Hippocampal formation (tissue), 2 donors: ENCODE measurements around the gene RBM38.

ENCODE experiments used
- DNase-seq, 2 donors: peaks; one replicate each; lab custom pipeline; 2025; lab: John Stamatoyannopoulos, UW

RBM38 gene

DNA sequence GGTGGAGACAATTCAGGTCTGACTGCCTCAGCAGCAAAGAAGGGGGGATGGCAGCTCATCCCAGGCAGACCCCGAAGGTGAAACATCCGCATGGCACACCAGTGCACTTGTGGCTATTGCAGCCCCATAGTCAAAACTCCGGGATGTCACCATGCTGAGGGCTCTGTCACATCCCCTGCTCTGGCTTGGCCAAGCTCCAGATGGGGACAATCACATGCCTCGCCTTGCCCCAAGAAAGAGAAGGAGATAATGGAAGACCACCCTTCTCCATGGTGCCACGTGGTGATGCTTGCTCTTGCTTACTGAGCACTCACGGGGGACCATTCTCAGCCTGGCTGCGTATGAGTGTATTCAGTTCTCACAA is 60.2 kb downstream of the RBM38 start:
- no peak for DNase-seq

DNA sequence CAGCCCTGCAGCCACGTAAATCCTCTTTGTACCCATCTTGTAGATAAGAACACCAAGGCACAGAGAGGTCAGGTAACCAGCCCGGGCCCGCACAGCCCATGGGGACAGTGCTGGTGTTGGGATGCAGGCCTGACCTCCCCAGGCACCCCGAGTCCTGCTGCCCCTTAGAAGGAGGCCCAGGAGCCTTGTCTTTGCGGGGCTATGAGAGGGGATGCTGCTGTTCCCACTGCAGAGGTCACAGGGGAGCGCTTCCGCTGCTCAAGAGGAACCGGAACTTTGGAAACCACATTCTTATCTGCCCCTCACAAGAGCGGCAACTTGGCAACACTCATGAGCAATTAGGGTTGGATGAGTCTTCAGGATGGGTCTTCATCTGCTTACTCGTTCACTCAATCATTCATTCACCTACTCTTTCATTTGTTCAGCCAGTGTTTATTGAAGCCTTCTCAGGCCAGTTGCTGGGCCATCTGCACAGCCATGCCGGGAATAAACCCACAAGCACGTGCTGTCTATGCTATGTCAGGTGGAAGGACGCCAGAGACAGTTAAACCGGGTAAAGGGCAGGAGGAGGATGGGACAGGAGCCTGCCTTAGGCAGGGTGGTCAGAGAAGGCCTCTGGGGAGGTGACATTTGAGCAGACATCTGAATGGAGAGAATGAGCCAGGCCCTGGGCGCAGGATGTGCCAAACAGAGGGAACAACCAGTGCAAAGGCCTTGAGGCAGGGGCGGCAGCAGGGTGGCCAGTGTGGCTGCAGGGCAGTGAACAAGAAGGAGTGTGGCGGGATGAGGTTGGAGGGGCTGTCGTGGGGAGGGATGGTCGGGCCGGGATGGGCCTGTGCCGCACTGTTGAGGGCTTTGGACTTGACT is 60.8 kb downstream of the RBM38 start:
- no peak for DNase-seq

DNA sequence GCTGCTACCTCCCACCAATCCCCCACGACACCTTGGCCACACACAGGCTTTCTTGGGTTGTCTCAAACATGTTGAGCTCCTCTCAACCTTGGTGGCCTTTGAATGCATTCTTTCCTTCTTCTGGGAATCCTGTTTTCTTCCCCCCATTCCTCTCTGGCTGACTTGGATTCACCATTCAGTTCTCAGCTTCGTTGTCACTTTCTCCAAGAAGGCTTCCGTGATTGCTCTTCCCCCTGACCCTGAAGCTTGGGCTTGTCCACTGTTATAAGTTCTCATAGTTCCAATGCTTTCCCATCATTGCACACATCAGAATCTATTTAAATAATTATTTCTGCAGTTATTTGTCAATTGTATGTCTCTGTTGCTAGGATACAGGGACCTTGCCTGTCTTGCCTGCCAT is 64.2 kb downstream of the RBM38 start:
- no peak for DNase-seq

DNA sequence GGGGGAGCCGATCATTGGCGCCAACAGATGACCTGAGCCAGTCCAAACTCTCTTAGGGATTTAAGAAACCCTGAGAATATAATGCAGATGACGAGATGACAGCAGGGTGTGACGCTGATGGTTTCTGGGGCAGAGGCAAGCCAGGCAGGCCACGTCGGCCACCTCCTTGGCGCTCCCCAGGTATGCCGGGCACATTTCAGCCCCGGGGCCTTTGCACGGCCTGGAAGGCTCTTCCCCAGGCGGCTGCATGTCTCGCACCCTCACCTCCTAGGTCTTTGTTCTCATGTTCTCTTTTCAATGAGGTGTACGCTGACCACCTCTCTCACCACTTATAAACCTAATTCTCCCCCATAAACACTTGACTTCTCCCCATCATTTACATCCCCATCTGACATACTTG is 64.9 kb downstream of the RBM38 start:
- DNase-seq, result no peak

DNA sequence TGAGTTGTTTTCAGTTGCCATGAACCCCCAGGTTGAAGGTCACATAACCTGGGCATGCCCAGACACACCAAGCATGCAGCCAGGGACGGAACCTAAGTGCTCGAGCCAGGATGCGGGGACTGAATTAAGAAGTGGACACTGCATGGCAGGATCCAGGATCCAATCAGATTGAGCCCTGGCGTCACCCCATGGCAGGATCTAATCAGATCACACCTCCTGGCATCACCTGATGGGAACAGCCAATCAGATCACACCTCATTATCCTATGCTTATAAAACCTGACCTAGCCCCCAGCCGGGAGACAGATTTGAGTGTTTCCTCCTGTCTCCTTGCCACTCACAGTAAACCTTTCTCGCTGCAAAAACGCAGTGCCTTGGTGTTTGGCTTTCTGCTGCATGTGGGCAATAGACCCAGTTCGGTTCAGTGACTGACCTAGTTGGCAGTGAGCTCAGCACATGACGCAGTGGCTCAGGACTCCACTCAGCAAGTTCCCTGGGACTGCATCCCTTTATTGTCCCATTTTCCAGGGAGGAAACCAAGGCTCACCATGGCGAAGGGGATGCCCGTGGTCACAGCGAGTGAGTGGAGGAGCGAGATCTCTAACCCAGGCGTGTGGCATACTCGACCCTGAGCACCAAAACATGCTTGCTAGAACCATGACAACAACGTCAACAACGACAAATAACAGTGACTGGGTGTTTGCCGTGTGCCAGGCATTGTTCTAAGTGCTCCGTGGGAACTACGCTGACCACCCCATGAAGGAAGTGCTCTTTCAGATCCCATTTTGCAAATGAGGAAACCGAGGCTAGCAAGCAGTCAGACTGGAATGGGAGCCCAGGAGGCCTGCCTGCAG is 66.3 kb downstream of the RBM38 start:
- DNase-seq, result no peak

DNA sequence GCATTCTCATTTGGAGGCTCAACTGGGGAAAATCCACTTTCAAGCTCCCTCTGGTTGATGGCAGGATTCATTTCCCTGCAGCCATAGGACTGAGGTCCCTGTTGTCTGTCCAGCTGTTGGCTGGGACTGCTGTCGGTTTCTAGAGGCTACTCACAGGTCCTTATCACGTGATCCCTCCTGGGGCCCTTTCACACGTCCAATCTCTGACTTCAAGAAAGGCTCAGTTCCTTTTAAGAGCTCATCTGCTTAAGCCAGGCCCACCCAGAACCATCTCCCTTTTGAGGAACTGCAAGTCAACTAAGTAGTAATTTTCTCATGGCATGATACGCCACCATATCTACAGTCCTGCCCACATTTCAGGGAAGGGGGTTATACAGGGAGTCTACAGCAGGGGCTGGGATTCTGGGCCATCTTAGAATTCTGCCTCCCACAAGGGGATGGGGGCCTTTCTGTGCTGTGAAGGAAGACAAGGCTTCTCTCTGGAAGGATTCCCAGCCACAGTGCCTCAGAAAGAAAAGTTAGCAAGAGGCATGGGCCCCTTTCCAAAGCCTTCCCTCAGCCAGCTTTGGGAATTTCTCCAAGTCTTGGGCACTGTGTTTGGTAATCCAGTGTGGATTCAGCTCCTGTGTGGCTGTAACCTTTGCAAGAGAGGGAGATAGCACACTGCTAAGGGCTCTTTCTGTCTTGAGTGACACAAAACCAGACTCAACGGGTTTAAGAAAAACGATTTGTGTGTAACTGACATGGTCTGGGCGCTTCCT is 67.4 kb downstream of the RBM38 start:
- DNase-seq, result peak; percentile 38 to 51
